ENCODE results near the gene EMILIN1.

The EMILIN1 gene

GRCh38 chr2:27082773-27083409, 4.5 kb downstream of the EMILIN1 start:
- Mint-ChIP-seq H3K9me3 (ENCODE audit: low read depth) (no peaks in the 10 kb centered on the region), H3K27ac (no peak overlapping the region), H3K36me3 (no peaks in the 10 kb centered on the region), H3K27me3 (no peaks in the 10 kb centered on the region), H3K4me3 (no peak overlapping the region), H3K4me1 (ENCODE audit: low read depth) (peaks cover 29% of the 10 kb centered on the region)

GRCh38 chr2:27083410-27084296, 5.2 kb downstream of the EMILIN1 start:
- H3K4me3 Mint-ChIP-seq, result no peak overlapping the region
- no peaks in the 10 kb centered on the region for H3K27me3 Mint-ChIP-seq
- peaks cover 31% of the 10 kb centered on the region for H3K4me1 Mint-ChIP-seq (ENCODE audit: low read depth)
- no peaks in the 10 kb centered on the region for H3K36me3 Mint-ChIP-seq
- no peaks in the 10 kb centered on the region for H3K9me3 Mint-ChIP-seq (ENCODE audit: low read depth)
- H3K27ac Mint-ChIP-seq, result no peak overlapping the region

GRCh38 chr2:27084297-27085061, 6.1 kb downstream of the EMILIN1 start:
- Mint-ChIP-seq H3K36me3 (no peaks in the 10 kb centered on the region), H3K9me3 (ENCODE audit: low read depth) (no peaks in the 10 kb centered on the region), H3K4me3 (peak overlapping the region; percentile 82), H3K4me1 (ENCODE audit: low read depth) (peaks cover 33% of the 10 kb centered on the region), H3K27me3 (no peaks in the 10 kb centered on the region), H3K27ac (no peak overlapping the region)

GRCh38 chr2:27085062-27085672, 6.8 kb downstream of the EMILIN1 start:
- Mint-ChIP-seq H3K4me3 (peak overlapping the region; percentile 82), H3K4me1 (ENCODE audit: low read depth) (peaks cover 35% of the 10 kb centered on the region), H3K9me3 (ENCODE audit: low read depth) (no peaks in the 10 kb centered on the region)

GRCh38 chr2:27085673-27086089, 7.3 kb downstream of the EMILIN1 start:
- Mint-ChIP-seq H3K27ac (peak overlapping the region; percentile 66), H3K9me3 (ENCODE audit: low read depth) (no peaks in the 10 kb centered on the region), H3K4me1 (ENCODE audit: low read depth) (peaks cover 33% of the 10 kb centered on the region), H3K27me3 (no peaks in the 10 kb centered on the region), H3K4me3 (peak overlapping the region; percentile 82), H3K36me3 (no peaks in the 10 kb centered on the region)

More at GRCh38 chr2:27085062-27085672, 6.8 kb downstream of the EMILIN1 start:
- Mint-ChIP-seq H3K27me3 (no peaks in the 10 kb centered on the region), H3K27ac (peak overlapping the region; percentile 66), H3K36me3 (no peaks in the 10 kb centered on the region)

GRCh38 chr2:27086090-27086723, 7.8 kb downstream of the EMILIN1 start:
- Mint-ChIP-seq H3K4me3 (peak overlapping the region; percentile 82), H3K27me3 (no peaks in the 10 kb centered on the region), H3K9me3 (ENCODE audit: low read depth) (no peaks in the 10 kb centered on the region), H3K4me1 (ENCODE audit: low read depth) (peaks cover 28% of the 10 kb centered on the region), H3K27ac (peak overlapping the region; percentile 66), H3K36me3 (no peaks in the 10 kb centered on the region)

GRCh38 chr2:27086724-27087593, 8.5 kb downstream of the EMILIN1 start, which contains the start of gene KHK:
TSS of gene KHK (plus strand) at chr2:27086772. CDS start at chr2:27087260, 488 bp downstream.
- Mint-ChIP-seq H3K27me3 (no peaks in the 10 kb centered on the region), H3K9me3 (ENCODE audit: low read depth) (no peaks in the 10 kb centered on the region), H3K27ac (peak within 1 kb of the TSS; percentile 66), H3K4me3 (peak within 1 kb of the TSS; percentile 89), H3K4me1 (ENCODE audit: low read depth) (peaks cover 24% of the 10 kb centered on the region), H3K36me3 (no peaks in the 10 kb centered on the region)

GRCh38 chr2:27087823-27088410, 9.5 kb downstream of the EMILIN1 start:
- no peaks in the 10 kb centered on the region for H3K27me3 Mint-ChIP-seq
- no peak overlapping the region for H3K27ac Mint-ChIP-seq
- H3K4me1 Mint-ChIP-seq (ENCODE audit: low read depth), result peaks cover 24% of the 10 kb centered on the region
- H3K36me3 Mint-ChIP-seq, result no peaks in the 10 kb centered on the region
- H3K9me3 Mint-ChIP-seq (ENCODE audit: low read depth), result no peaks in the 10 kb centered on the region
- peak overlapping the region; percentile 89 for H3K4me3 Mint-ChIP-seq

- H3K27ac Mint-ChIP-seq, result no peak overlapping the region
- H3K4me1 Mint-ChIP-seq (ENCODE audit: low read depth), result peaks cover 24% of the 10 kb centered on the region
- no peaks in the 10 kb centered on the region for H3K9me3 Mint-ChIP-seq (ENCODE audit: low read depth)
- no peak overlapping the region for H3K4me3 Mint-ChIP-seq
- H3K27me3 Mint-ChIP-seq, result no peaks in the 10 kb centered on the region
- no peaks in the 10 kb centered on the region for H3K36me3 Mint-ChIP-seq
These were observed 10.2 kb downstream of the EMILIN1 start for GRCh38 chr2:27088634-27089033.

- no peaks in the 10 kb centered on the region for H3K27me3 Mint-ChIP-seq
- H3K27ac Mint-ChIP-seq, result no peak overlapping the region
- no peaks in the 10 kb centered on the region for H3K9me3 Mint-ChIP-seq (ENCODE audit: low read depth)
- H3K4me3 Mint-ChIP-seq, result no peak overlapping the region
- H3K4me1 Mint-ChIP-seq (ENCODE audit: low read depth), result peaks cover 24% of the 10 kb centered on the region
- H3K36me3 Mint-ChIP-seq, result no peaks in the 10 kb centered on the region
These were observed 10.9 kb downstream of the EMILIN1 start for GRCh38 chr2:27089111-27089954.

GRCh38 chr2:27091746-27092695, 13.6 kb downstream of the EMILIN1 start:
- Mint-ChIP-seq H3K27ac (no peak overlapping the region), H3K36me3 (no peaks in the 10 kb centered on the region), H3K9me3 (ENCODE audit: low read depth) (no peaks in the 10 kb centered on the region), H3K27me3 (no peaks in the 10 kb centered on the region), H3K4me1 (ENCODE audit: low read depth) (peaks cover 25% of the 10 kb centered on the region), H3K4me3 (no peak overlapping the region)

Measured in activated naive CD8-positive, alpha-beta T cell (primary cell).